Measurements from ENCODE around the gene GRM6.

GRM6 gene

GRCh38 chr5:178931846-178932760 lies 63.0 kb downstream of the GRM6 start:
- H3K36me3 Mint-ChIP-seq (ENCODE audit: low read depth): peaks cover 84% of the 10 kb centered on the region
- H3K9me3 Mint-ChIP-seq: peaks cover 76% of the 10 kb centered on the region
- no peak for DNase-seq
- no peak overlapping the region for H3K4me3 Mint-ChIP-seq
- H3K27ac Mint-ChIP-seq: no peak overlapping the region
- H3K4me1 Mint-ChIP-seq (ENCODE audit: low read depth): no peaks in the 10 kb centered on the region
- no peaks in the 10 kb centered on the region for H3K27me3 Mint-ChIP-seq

Measured in activated T-cell treated with anti-CD3 and anti-CD28 coated beads, Interleukin-2, amount 50 U/mL, for 24 hours (primary cell).